Eye (tissue), 1 donor: ENCODE data around the gene PACRGL.
"Not testable (repeated sequence)": the region's sequence is repeated elsewhere in the genome, so short reads cannot be mapped to it uniquely, and the experiment has no call there.

ENCODE experiments used
- DNase-seq: peaks from one replicate; pipeline ENCODE4 v3.0.0-alpha.2; 2015

Gene PACRGL

GRCh38 chr4:20724915-20725314 lies 24.7 kb downstream of the PACRGL start:
- DNase-seq = no peak

DNA sequence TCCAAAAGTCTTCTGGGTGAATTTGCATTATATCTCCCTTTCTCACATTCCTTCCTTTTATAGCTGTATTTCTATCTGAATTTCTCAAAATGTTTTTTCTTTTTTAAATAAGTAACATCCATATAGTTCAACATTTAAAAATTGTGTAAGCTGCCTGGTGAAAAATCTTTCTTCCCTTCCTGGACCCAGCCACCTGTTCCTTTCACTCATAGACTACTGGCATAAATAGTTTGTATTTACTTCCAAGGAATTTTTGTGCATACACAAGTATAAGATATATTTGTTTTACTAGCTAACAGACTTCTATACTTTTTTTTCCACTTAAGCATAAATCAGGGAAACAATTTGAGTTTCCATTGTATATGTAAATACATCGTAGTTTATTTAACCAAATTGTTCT lies 35.7 kb downstream of the PACRGL start:
- no peak for DNase-seq

GRCh38 chr4:20746000-20746399 lies 45.7 kb downstream of the PACRGL start:
- DNase-seq = not testable (repeated sequence)

GRCh38 chr4:20752641-20753040 lies 52.4 kb downstream of the PACRGL start:
- no peak for DNase-seq

GRCh38 chr4:20754036-20754435 lies 53.8 kb downstream of the PACRGL start:
- DNase-seq = no peak

DNA sequence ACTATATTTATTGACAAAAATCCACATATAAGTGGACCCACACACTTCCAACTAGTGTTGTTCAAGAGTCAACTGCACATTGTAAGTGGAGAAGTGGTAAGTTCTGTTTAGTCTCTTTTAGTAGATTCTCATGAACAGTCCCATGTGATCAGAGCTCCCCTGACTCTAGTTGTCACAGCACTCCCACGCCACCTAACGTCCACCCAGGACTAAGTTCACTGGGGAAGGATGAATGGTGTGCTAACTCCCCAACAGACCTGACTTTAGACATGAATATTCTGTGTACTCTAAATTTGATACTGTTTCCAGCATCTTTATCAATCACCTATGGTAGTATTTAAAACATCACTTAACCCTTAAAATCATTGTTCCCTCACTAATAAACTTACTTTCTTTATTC lies 59.8 kb downstream of the PACRGL start:
- no peak for DNase-seq

DNA sequence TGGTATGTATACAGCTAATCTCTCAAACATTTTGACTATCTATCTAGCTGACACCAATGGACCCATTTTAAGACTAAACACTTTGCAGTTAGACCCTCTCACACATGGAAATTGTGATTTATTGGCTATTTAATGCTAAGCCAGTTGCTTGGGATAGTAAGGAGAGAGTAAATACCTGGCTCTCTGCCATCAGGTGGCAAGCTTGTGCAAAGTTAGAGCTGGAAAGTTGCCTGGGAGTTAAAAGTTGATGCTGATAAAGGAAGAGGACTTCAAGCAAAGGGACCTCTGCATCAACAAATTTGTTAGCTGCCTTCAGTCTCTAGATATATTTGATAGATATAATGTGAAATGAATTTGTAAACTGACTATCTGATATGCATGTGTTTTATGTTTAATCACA lies 61.1 kb downstream of the PACRGL start:
- no peak for DNase-seq

- no peak for DNase-seq
Observed at GRCh38 chr4:20761826-20762225, 61.6 kb downstream of the PACRGL start.

- DNase-seq = peak; percentile 50
Observed at GRCh38 chr4:20764366-20764992, 64.2 kb downstream of the PACRGL start.

DNA sequence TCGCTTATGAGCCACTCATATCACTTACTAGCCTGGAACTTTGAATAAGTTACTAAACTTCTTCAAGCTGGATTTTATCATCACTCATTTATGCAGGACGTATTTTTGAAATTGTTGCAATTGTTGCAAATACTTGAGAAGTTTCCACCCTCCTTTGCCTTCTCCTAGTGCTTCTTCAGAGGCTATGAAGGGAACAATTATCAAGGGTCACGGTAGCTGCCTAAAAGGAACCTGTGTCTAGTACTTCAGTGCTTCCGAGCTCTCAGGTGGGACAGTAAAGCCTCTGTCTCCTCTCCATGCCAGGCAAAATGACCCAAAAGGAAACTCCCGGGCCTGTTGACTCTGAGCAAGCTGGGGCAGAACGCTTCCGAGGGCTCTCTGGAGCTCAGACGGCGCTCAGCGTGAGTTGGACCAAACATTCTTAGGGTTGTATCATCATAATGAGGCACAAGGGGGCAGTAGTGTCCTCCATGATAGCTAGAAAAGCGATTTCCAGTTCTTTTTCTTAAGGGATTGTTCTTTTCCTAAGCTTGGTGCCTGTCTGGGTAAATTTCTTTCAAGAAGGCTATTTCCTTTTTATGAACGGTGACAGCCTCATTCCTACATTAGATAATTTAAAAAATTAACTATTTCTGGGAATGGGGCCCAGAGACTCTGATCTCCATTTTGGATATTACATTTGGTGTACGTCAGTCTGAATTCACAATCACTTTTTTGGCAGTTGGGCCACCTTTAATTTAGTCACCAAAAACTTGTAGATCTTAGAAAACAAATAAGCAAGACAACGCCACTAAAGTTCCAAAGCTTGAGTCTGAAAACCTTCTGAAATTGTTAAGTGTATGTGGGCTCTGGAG lies 73.1 kb downstream of the PACRGL start:
- peak; percentile 91 for DNase-seq

DNA sequence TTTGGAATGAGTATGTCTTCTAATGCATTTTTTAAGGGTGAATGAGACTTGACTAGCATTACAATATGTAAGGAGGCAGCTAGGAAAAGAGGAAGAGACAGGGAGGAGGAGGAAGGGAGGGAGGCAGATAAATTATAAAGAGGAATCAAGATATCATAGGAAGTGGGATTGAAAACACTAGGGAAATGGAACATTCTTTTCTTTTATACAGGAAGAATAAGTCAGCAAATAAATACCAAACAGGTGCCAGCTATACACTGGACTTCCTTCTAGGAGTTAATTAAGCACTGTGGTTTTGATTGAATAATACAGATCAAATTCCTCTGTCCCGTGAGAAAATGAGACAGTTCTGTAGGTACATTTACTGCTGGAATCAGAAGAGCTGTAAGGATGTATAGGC lies 78.6 kb downstream of the PACRGL start:
- DNase-seq = no peak

DNA sequence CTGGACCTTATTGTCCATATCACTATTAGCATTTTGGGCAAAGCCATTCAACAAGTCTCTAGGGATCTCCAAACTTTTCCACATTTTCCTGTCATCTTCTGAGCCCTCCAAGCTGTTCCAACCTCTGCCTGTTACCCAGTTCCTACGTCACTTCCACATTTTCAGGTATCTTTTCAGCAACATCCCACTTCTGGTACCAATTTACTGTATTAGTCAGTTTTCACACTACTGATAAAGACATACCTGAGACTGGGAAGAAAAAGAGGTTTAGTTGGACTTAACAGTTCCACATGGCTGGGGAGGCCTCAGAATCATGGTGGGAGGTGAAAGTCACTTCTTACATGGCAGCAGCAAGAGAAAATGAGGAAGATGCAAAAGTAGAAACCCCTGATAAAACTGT lies 82.9 kb downstream of the PACRGL start:
- DNase-seq = not testable (repeated sequence)

DNA sequence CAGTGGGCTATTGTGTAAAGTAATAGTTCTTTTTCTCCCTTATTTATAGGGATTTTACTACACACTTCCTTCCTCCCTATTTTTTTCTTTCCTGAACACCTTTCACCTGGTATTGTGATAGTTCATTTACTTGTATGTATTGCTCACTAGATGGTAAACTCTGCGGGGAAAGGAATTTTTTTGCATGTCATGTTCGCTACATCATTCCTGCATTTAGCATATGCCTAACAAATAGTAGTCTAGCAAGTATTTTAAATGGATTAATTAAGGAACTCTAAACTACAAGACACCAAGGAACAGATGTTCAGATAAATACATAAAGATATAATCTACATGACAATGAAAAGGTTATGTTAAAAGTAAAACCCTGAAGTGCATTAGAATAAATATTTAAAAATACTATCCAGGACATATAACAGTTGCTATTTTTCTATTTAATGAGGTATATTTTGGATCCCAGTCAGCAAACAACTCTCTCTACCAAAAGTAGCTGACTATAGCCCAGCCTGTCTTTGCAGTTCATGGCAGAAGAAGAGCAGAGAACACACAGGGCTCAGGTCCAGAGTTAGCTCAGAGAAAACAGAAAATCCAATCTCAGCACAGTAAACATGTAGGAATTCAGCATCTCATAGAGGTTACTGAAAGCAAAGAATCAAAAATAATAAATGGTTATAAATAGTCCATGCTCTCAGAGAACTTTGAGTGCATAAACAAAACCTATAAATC lies 87.8 kb downstream of the PACRGL start:
- DNase-seq = no peak
